HG03135 (cell line): ENCODE measurements around the gene TIGD1.
"Not testable (repeated sequence)": the region's sequence is repeated elsewhere in the genome, so short reads cannot be mapped to it uniquely, and the experiment has no call there.

Experiments
- ATAC-seq: cut with Tn5 transposase; IDR thresholded peaks from one replicate; pipeline ENCODE4 v1.9.1; 2021; ENCODE audit warnings: mild to moderate bottlenecking, moderate library complexity; ENCODE audit not compliant: unreplicated experiment

TIGD1 gene

DNA sequence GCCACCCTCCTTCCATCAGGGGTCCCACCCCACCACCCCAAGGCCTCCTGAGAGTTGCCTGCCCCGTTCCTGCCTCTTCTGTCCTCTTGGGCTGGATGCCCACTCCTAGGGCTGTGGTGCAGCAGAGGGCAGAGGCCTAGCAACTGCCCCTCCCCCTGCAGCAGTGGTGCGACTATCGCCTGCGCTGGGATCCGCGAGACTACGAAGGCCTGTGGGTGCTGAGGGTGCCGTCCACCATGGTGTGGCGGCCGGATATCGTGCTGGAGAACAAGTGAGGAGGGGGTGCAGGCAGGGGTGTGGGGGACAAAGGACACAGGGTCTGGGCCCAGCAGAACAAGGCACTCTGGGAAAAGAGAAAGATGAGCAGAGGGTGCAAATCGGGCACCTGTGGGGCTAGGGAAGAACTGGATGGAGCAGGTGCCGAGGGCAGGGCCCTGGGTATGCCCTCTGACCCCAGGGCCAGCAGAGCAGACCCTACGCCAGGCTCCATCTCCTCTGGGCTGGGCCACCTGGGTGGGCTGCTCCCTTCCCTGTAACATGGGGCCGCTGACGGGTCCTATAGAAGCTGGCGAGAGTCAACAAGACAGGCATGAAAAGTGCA, 9.8 kb downstream of the TIGD1 start:
- no peak for ATAC-seq

DNA sequence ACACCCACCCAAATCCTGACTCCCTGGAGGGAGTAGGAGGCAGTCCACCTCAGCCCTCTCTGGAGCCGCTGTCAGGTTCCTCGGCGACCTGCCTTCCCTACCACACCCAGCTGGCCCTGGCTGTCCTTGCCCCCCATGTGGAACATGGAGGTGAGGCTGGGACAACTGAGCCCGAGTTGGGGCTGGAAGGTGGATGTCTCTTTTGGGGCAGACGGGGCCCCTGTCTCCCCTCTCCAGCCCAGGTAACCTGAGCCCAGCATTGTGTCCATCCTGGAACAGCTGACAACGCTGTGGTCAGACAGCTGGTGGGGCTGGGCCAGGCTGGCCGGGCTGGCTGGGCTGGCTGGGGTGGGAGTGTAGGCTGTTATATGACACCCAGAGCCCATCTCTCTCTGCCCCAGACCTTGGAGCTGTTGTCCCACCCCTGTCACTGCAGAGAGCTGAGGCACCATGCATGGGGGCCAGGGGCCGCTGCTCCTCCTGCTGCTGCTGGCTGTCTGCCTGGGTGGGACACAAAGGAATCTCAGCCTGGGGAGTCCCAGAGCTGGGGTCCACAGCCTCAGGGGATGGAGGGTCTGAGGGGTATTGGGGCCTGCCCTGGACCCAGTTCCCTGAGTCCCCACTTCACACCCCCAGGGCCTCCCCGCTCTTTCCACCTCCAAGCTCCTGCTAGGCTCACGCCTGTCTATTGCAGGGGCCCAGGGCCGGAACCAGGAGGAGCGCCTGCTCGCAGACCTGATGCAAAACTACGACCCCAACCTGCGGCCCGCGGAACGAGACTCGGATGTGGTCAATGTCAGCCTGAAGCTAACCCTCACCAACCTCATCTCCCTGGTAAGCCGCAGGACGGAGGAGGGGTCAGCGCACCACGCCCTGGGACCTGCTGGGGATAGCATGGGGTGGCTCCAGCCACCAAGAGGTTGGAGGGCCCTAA, 10.8 kb downstream of the TIGD1 start, which contains the start of gene CHRNG:
CHRNG (plus strand) TSS at position 395 of the 934 bp plus-strand sequence; CDS start at position 451, 56 bp downstream.
- ATAC-seq = no peak

DNA sequence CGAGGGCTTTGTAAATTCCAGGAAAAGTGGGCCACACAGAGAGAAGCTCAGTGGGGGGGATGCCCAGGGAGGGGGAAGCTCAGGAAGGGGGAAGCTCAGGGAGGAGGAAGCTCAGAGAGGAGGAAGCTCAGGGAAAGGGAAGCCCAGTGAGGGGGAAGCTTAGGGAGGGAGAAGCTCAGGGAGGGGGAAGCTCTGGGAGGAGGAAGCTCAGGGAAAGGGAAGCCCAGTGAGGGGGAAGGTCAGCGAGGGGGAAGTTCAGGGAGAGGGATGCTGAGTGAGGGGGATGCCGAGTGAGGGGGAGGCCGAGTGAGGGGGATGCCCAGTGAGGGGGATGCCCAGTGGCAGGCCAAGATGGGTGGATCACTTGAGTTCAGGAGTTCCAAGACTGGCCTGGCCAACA, 11.7 kb downstream of the TIGD1 start:
- ATAC-seq = no peak

DNA sequence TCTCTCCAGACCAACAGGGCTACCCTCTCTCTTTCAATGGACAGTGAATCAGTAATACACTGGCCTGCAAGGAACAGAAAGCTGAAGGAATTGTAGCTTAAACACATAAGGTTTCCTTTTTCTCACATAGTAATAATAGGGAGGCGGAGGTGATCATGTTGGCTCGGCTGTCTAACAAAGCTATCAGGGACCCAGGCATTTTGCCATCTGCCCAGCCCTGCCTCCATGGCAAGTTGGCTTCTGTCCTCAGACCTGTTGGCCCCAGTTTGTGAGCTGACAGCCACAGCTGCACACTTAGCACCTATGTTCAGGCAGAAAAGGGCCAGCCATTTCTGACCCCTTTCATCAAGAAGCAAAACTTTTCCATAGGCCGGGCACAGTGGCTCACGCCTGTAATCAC, 12.9 kb downstream of the TIGD1 start:
- no peak for ATAC-seq

DNA sequence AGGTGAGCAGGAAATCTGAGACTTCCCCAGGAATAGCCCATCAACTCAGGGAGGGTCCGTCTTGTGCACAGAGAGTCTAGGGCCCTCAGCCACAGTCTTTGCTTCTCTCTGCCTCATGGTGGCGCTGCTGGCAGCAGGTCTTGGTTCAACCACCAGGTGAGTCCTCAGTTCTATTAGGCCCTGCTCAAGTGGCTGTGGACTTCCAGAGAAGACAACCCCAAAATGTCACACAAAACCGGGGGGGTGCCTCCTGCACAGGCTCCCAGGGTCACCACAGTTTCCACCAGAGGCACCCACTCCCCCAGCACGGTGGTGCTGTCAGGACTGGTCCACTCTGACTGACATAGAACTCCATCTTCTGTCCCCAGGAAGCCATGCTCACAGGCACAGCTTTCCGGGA, 13.3 kb downstream of the TIGD1 start:
- ATAC-seq = no peak

DNA sequence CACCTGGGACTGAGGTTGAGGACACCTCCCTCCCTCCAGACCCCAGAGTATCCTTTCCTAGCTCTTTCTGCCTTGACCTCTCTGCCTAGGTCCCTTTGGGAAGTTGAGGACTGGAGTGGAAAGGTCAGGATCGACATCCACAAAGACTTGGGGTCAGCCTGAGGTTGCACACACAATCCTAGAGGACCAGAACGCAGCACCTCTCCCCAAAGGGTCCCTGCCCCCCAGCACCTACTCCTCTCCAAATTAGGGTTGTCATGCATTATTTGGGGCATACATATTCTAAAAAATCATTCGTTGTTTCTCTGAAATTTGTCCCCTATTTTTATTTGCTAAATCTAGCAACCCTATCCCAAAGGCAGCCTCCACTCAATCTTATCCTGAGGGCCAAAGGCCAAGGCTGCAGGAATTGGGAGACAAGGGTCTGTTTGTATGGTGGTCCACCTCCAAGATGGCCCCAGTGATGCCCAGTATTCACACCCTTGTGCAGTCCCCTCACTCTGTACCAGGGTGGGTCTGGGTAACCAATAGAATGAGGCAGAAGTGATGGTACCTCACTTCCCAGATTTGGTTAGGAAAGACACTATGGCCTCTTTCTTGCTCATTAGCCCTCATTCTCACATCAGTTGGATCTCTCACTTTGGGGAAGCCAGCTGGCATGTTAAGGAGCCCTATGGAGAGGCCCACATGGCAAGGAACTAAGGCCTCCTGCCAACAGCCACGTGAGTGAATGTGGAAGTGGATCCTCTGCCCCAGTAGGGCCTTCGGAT, 14.4 kb downstream of the TIGD1 start:
- no peak for ATAC-seq

DNA sequence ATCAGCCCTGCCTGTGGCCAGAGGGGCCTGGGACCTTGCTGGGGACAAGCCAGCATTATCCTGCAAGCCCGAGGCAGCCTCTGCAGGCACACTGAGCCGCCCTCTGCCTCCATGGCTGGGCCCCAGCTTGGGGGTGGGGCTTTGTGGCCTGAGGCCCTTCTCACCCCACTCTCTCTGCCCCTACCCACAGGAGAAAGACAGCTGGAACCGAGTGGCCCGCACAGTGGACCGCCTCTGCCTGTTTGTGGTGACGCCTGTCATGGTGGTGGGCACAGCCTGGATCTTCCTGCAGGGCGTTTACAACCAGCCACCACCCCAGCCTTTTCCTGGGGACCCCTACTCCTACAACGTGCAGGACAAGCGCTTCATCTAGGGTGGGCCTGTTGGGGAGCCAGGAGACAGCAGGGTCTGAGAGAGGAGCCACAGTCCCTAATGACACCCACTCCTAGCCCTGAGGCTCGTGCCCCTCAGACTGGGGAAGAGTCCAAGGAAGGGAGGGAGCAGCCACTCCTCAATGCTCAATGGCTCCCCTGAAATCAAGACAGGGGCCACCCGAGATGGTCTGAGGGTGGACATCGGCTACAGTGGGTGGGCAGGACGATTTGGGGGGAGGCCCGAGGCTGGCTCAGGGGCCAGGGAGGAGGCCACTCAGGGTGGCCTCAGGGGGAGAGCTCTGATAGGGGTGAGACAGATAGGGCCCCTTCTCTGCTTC, 15.3 kb downstream of the TIGD1 start:
- no peak for ATAC-seq

DNA sequence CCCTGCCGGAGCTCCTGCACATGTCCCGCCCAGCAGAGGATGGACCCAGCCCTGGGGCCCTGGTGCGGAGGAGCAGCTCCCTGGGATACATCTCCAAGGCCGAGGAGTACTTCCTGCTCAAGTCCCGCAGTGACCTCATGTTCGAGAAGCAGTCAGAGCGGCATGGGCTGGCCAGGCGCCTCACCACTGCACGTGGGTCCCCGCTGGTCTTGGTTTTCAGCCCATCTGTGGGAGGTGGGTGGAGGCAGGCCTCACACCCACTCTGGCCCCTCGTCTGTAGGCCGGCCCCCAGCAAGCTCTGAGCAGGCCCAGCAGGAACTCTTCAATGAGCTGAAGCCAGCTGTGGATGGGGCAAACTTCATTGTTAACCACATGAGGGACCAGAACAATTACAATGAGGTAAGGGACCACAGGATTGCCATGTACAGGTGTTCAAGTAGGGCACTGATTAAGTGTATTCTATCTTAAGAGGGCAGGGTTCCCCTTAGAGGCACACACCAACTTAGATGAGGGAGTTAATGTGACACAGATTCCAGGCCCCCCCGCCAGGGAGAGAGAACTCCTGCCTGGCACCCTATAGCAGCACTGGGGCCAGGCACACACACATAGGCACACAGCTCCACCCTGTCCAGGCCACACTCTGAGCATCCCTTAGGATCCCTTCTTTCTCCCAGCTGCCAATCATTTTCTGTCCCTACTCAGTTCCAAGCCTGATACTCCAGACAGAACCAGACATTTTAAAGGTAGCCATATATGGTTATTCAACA, 16.2 kb downstream of the TIGD1 start:
- ATAC-seq = no peak

DNA sequence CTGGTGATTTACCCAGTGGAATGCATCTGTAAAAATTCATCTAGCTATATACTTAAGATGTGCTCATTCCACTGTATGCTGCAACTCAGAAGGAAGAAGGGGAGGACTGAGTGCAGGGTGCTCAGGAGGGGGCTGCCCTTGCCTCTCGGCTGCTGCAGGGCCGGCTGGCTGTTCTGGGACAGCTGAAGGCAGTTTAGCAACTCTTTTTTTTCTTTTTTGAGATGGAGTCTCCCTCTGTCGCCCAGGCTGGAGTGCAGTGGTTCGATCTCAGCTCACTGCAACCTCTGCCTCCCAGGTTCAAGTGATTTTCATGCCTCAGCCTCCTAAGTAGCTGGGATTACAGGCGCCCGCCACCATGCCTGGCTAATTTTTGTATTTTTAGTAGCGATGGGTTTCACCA, 17.5 kb downstream of the TIGD1 start:
- ATAC-seq = not testable (repeated sequence)

DNA sequence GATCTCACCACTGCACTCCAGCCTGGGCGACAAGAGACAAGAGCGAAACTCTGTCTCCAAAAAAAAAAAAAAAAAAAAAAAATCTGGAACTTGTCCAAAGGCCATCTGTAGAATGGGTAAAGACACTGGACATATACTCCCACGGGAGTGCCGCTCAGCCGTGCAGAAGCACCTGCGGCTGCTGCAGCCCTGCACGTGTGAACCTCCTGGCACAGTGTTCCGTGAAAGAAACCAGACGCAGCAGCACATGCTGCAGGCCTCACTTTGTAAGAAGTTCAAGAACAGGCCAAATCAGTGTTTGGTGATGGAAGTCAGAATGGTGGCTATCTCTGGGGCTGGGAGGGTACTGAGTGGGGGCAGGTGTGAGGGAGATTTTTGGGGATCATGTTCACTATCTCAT, 17.9 kb downstream of the TIGD1 start:
- no peak for ATAC-seq

DNA sequence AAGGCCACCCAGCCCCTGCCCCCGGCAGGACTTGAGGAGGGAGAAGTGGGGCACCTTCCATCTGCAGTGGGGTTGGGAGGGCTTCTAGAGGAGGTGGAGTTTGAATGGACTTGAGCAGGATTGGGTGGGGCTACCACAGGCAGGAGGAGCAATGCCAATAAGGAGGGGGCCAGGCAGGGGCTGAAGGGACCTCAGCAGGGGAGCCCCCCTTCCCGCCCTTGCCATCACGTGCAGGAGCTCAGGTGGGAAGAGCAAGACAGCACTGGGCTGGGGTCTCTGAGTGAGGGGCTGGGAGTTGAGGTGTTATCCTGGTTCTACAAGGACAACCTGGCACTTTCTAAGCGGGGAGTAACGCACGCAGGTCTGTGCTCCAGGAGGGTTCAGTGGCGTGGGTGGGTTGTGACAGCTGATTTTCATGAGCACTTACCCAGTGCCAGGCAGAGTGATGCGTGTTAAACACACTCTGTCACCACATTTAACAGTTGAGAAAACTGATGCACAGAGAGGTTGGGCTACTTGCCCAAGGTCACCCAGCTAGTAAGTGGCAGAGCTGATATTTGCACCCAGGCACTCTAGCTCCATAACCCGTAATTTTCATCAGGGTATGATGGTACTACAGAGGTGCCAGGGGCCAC, 19.6 kb downstream of the TIGD1 start:
- no peak for ATAC-seq

DNA sequence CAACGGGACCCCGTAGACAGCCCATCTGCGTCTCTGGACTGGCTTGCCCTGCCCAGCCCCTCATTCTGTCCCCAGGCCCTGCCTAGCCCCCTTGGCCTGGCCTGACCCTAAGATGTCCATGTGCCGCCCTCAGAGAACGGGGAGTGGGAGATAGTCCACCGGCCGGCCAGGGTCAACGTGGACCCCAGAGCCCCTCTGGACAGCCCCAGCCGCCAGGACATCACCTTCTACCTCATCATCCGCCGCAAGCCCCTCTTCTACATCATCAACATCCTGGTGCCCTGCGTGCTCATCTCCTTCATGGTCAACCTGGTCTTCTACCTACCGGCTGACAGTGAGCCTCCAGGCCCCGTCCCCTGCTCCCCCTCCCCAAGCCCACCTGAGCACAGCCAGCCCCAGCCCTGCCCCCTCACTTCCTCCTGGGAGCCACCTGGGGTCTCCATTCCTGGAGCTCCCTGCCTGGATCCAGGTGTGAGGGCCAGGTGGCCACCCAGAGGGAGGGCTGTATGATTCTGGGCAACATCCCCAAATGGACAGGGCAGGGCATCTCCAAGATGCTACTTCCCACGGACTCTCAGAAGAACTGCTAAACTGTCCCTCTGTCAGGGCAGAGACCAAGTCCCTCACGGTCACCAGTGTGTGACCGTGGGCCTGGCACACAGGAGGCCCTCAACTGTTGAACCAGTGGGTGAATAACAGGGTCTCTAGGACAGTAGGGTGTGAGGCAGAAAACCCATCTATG, 20.4 kb downstream of the TIGD1 start:
- no peak for ATAC-seq

DNA sequence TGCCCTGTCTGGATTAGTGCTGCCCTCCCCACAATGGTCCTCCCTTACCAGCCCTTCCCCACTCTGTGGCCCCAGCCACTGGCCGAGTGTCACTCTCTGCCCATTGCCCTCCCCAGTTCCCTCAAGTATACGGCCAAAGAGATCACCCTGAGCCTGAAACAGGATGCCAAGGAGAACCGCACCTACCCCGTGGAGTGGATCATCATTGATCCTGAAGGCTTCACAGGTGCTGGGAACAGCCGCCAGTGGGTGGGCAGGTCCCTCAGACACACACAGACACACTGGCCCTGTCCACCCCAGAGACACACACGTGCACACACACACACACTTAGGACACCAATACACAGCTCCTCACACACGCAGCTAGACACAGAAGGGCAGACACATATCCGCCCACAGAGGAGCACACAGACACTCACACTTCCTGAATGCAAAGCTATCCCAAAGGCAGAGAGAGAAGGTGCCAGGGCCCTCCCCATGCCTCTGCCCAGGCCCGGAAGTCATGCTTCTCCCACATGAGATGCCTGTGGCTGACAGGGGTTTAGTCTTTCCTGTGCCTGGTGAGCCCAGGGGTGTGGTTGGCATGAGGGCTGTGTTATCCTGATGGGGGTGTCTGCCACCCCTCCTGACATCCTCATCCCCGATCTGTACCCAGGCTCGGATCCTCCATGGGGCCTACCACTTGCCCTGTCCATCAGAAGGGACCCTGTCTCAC, 21.5 kb downstream of the TIGD1 start:
- no peak for ATAC-seq

DNA sequence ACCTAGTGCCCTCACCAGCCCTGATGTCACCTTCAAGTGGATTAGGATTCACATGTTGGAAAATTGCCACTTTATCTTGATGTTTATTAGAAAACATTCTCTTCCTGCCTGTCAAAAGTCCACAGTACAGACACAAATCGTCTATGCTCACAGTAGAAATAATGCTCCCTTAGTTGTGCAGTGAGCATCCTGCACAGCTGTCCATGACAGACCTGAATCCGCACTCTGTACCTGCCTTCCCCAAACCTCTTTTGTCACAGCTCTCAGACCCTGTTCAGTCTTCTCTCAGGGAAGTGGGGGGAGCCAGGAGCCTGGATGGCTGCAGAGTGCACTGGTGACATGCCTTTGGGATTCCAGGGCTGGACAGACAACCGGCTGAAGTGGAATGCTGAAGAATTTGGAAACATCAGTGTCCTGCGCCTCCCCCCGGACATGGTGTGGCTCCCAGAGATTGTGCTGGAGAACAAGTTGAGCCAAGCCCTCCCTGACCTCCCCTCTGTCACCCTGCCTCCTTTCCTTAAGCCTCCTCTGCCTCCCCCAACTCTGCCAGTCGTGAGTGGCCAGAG, 22.4 kb downstream of the TIGD1 start:
- no peak for ATAC-seq

DNA sequence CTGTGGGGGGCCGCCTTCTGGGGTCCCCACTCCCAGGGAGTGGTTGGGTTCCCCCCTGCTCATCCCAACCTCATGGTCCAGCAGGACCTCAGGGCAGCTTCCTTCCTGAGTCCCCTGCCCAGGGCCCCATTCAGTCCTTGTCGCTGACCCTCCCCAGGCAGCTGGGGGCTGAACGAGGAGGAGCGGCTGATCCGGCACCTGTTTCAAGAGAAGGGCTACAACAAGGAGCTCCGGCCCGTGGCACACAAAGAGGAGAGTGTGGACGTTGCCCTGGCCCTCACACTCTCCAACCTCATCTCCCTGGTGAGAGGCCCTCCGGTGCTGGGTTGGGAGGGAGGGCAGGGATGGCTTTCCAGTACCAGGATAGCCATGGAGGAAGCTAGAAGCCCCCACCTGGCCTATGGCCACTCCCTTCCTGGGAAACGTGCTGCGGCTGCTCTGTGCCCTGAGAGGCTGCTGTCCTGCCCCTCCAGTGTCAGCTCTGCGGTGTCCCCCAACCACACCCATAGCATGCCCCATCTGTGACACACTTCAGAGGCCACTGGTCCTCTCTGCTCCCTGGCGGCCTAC, 23.9 kb downstream of the TIGD1 start:
- ATAC-seq = no peak

DNA sequence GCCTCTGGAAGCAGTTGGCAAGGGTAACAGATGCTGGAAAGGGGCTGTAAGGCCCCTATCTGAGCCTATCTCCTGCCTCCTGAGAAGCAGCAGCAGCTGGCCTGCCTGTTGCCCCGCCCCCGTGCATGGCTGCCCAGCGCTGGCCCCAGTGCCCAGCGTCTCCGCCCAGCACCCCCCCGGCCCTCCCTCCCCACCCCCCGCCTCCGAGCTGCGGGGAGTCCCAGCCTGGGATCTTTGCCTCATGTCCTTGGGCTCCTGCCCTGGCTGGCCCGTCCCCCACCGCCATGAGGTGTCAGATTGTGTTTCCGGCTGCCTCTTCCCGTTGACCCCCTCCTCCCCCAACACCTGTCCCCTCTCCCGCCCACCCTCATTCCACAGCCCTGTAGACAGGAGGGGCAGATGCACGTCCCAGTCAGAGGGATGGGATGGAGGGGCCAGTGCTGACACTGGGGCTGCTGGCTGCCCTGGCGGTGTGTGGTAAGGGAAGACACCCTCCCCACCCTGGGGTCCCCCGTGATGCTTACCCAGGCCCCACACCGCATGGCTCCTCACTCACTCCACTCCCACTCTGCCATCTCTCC, 24.5 kb downstream of the TIGD1 start, which contains the start of gene CHRND:
CHRND (plus strand) TSS at position 370 of the 581 bp plus-strand sequence; CDS start at position 426, 56 bp downstream.
- ATAC-seq = no peak

DNA sequence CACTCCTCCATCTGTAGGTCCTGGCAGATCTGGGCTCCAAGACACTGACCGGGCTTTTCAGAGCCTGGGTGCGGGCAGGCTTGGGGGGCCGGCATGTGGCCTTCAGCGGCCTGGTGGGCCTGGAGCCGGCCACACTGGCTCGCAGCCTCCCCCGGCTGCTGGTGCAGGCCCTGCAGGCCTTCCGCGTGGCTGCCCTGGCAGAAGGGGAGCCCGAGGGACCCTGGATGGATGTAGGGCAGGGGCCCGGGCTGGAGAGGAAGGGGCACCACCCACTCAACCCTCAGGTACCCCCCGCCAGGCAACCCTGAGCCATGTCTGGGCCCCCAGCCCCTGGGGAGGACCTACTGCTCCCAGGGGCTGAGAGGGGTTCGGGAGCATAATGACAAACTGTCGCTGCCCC, 25.2 kb downstream of the TIGD1 start:
- ATAC-seq = no peak
